Chondrocyte (in vitro differentiated cells): ENCODE measurements around the gene CSRP1. TPM values are rescaled to one million over a fixed set of nuclear protein-coding genes. Genes with fewer than 3 reads are reported as not detected.
A peak's percentile ranks its signal among the peaks of the same experiment; 100 is the strongest.

Experiments used
- DNase-seq: peaks from one replicate; pipeline ENCODE4 v3.0.0; 2021; ENCODE audit warnings: mixed read lengths, low spot score
- H3K27ac Mint-ChIP-seq: one replicate; pipeline ENCODE4 v1.8.0; 2021; ENCODE audit warnings: mild to moderate bottlenecking, moderate library complexity, mixed read lengths; ENCODE audit not compliant: unreplicated experiment
- H3K27me3 Mint-ChIP-seq: 2 replicates; pipeline ENCODE4 v1.8.0; 2021; ENCODE audit warnings: low read depth, mixed read lengths
- H3K36me3 Mint-ChIP-seq: 2 replicates; pipeline ENCODE4 v1.8.0; 2021; ENCODE audit warnings: low read depth, mixed read lengths
- H3K4me1 Mint-ChIP-seq: 2 replicates; pipeline ENCODE4 v1.8.0; 2021; ENCODE audit warnings: low read depth, mild to moderate bottlenecking, mixed read lengths
- H3K4me3 Mint-ChIP-seq: one replicate; pipeline ENCODE4 v1.8.0; 2021; ENCODE audit warnings: mild to moderate bottlenecking, moderate library complexity, mixed read lengths; ENCODE audit not compliant: unreplicated experiment
- H3K9me3 Mint-ChIP-seq: 2 replicates; pipeline ENCODE4 v1.8.0; 2021; ENCODE audit warnings: low read depth, mixed read lengths
- CTCF ChIP-seq: fragments of 200-600 bp; sonication (generic); IDR thresholded peaks from 2 replicates; pipeline ENCODE4 v1.5.0; 2021; ENCODE audit warnings: antibody characterized with exemption, mild to moderate bottlenecking, moderate library complexity
- total RNA-seq: library from RNA; stranded (reverse); gene quantifications from 3 replicates; pipeline ENCODE4 v1.2.1, GENCODE V29; 2021

The CSRP1 gene
- total RNA-seq, 1 donor from 2014 or later: 5.9 TPM

DNA sequence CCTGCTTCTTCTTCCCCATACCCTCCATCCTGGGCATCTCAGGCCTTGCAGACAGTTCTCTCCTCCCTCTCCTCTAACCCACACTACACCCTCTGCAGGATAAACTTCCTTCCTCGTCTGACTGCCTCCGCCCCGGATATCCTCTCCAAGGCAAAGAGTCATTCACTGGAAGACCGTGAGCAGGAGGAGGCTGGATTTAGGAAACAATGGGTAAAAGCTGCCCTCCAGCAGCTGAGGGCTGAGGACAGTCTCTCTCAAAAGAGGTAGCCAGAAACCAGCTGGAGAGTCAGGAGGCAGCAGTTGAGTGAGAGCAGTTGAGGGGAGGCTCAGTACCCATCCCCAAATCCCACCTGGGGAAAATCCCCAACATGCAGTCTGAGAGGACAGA is 1.4 kb downstream of the CSRP1 start:
- Mint-ChIP-seq H3K27ac (peak overlapping the region; percentile 79), H3K9me3 (no peaks in the 10 kb centered on the region), H3K27me3 (no peaks in the 10 kb centered on the region), H3K4me1 (peaks cover 55% of the 10 kb centered on the region), H3K36me3 (no peaks in the 10 kb centered on the region), H3K4me3 (no peak overlapping the region)
- TF ChIP-seq CTCF: no peak
- no peak for DNase-seq

DNA sequence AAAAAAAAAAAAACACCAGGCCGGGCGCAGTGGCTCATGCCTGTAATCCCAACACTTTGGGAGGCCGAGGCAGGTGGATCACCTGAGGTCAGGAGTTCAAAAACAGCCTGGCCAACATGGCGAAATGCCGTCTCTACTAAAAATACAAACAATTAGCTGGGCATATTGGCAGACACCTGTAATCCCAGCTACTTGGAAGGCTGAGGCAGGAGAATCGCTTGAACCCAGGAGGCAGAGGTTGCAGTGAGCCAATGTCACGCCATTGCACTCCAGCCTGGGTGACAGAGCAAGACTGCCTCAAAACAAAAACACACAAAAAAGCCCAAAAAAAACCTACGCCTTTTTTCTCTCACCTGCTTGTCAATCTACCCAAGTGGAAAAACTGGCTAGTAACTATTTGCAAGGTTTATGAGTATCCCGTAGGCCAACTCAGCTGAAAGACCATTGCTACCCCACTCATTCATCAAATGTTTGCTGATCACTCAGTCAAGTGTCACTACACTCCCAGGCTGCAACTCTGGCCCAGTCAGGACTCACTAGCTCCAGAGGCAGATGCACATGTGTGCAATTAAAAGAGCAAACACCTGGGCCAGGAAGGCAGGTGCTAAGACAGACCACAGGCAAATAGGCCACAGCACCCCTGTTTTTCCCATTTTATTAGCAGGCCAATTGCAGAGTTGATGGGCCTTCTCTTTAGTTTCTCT is 2.0 kb downstream of the CSRP1 start:
- Mint-ChIP-seq H3K4me3 (no peak overlapping the region), H3K4me1 (peaks cover 60% of the 10 kb centered on the region), H3K9me3 (no peaks in the 10 kb centered on the region), H3K27ac (peak overlapping the region; percentile 79), H3K27me3 (no peaks in the 10 kb centered on the region), H3K36me3 (no peaks in the 10 kb centered on the region)
- no peak for TF ChIP-seq CTCF
- DNase-seq: no peak

- H3K27ac Mint-ChIP-seq: peak overlapping the region; percentile 99
- no peaks in the 10 kb centered on the region for H3K27me3 Mint-ChIP-seq
- no peaks in the 10 kb centered on the region for H3K36me3 Mint-ChIP-seq
- H3K4me1 Mint-ChIP-seq: peaks cover 65% of the 10 kb centered on the region
- H3K4me3 Mint-ChIP-seq: no peak overlapping the region
- DNase-seq: no peak
- no peak for TF ChIP-seq CTCF
- no peaks in the 10 kb centered on the region for H3K9me3 Mint-ChIP-seq
Observed at GRCh38 chr1:201504179-201504631, 2.7 kb downstream of the CSRP1 start.

DNA sequence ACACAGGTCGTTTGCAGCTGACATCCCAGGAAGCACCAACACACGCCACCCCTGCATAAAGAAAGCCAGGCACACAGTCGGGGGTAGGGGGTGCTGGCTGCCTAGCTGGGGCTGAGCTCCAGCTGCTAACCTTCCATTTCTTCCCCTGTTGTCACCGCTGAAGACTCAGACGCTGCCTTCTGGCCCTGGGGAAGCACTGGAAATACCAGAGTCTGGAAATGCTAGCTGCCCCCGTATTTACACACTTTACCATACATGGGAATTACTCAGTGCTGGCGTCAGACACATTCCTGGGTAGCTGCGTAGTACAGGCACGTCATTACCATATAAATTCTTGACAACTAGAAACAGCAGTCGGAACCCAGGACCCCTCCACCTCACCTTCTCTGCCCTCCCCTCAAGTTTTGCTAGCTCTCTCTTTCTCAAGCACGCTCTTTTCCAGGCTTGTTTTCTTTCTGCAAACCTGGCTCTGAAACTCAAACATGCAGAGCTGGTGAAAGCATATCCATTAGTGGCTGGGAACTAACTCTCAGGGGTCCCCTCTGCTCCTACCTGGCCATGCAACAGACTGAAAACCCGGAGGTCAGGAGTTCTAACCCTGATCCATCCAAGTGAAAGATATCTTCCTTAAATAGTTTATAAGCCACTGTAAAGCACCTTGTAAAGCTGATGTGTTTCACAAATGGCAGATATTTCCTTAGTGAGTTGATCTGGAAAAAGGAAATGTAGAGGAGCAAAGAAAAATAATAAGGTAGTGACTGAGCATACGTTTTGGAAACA is 3.3 kb downstream of the CSRP1 start:
- peak overlapping the region; percentile 99 for H3K27ac Mint-ChIP-seq
- H3K4me1 Mint-ChIP-seq: peaks cover 64% of the 10 kb centered on the region
- peak; percentile 15 for TF ChIP-seq CTCF
- no peaks in the 10 kb centered on the region for H3K36me3 Mint-ChIP-seq
- no peaks in the 10 kb centered on the region for H3K27me3 Mint-ChIP-seq
- H3K4me3 Mint-ChIP-seq: peak overlapping the region; percentile 24
- no peak for DNase-seq
- no peaks in the 10 kb centered on the region for H3K9me3 Mint-ChIP-seq

GRCh38 chr1:201502511-201502857 is 4.4 kb downstream of the CSRP1 start:
- no peaks in the 10 kb centered on the region for H3K36me3 Mint-ChIP-seq
- peaks cover 64% of the 10 kb centered on the region for H3K4me1 Mint-ChIP-seq
- TF ChIP-seq CTCF: no peak
- no peak overlapping the region for H3K4me3 Mint-ChIP-seq
- no peaks in the 10 kb centered on the region for H3K9me3 Mint-ChIP-seq
- H3K27me3 Mint-ChIP-seq: no peaks in the 10 kb centered on the region
- DNase-seq: no peak
- peak overlapping the region; percentile 99 for H3K27ac Mint-ChIP-seq
